HG03064 (cell line): ENCODE data around the gene ATP2B2.
"Not testable (repeated sequence)": the region's sequence is repeated elsewhere in the genome, so short reads cannot be mapped to it uniquely, and the experiment has no call there.

Source experiments
- ATAC-seq: cut with Tn5 transposase; IDR thresholded peaks from one replicate; pipeline ENCODE4 v1.9.1; 2021; ENCODE audit warnings: low read depth; ENCODE audit not compliant: unreplicated experiment

Gene ATP2B2

DNA sequence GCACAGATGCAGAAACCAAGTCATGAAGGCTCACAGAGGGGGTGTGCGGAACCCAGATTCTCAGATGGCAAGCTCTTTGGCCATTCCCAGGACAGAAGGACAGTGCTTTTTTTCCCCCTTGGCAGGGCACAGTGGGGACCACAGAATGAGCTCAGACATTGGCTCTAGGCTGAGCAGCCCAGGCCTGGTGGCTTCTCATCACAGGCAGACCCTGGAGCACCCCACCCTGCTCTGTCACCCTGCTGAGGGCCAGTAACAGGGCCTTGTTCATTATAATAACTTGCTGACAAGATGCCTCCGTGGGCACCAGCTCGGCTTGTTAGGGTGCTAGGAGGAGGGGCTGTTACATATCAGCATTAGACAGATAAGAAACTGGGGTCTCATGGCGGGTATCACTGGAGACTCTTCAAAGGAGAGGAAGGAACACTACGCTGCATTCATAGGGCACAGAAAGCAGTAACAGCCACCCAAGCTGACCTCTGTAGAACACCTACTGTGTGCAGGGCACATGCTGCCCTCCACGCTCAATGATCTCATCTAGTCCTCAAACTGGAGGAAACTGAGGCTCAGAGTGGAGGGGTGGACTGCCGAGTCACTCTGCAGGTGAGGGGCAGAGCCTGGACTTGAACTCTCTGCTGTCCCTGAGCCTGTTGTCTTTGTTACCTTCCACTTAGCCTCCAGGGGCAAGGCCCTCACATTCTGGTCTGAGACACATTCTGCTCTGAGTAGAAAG lies 114.6 kb downstream of the ATP2B2 start:
- ATAC-seq = no peak

DNA sequence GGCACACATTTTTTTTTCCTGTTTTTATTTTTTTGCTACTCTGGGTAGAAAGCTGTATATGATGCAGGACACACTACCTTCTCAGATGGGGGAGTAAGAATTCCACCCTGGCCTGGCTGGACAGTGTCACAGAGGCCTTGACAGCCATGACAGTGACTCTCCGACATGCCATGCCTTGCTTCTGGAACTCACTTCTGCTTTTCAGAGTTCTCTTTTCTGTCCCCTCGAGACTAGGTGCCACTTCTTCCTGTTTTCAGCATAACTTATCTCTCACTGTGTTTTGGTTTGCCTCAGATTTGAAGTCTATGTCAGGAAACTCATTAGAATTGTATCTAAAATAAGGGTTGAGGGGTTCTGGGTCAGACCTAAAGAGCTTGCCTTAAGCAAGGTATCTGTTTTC lies 115.4 kb downstream of the ATP2B2 start:
- ATAC-seq = peak; percentile 84

DNA sequence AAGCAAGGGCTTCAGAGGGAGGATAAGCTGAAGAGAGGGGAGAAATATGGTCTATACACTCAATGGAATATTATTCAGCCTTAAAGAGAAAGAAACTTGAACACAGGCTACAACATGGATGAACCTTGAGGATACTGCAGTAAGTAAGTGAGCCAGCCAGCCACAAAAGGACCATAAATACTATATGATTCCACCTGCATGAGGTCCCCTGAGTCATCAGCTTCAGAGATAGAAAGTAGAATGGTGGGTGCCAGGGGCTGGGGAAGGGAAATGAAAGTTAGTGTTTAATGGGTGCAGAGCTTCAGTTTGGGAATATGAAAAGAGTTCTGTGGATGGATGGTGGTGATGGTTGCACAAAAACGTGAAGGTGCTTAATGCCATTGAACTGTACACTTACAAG lies 116.0 kb downstream of the ATP2B2 start:
- no peak for ATAC-seq

DNA sequence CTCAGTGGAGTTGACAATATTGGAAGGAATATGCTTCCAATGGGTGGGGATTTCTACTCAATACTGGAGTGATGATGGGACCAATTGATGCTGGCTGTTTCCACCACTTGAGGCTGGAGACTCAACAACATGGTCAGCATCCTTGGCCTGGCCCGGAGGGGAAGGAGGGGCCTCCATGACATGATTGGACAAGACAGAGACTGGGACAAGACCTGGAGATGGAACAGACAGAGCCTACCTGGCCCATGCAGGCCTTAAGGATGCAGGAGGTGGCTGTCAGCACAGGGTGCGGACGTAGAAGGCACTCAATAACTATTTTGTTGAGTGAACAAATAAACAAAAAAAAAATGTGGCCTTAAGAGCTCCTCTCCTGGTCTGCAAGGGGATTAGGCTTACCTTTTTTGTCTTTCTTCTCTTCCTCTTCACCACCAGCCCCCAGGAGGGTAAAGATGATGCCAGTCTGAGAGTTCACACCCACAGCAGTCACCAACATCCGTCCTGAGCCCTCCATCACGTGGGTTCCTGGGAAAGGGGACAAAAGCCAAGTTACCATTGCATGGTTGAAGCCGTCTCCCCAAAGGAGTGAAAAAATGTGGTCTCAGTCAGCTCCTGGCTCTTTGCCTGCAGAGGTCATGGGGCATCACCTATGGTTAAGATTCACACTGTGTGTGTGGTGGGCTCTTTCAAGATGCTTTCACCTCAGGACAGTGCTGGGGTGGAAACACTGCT lies 117.3 kb downstream of the ATP2B2 start:
- ATAC-seq = no peak

DNA sequence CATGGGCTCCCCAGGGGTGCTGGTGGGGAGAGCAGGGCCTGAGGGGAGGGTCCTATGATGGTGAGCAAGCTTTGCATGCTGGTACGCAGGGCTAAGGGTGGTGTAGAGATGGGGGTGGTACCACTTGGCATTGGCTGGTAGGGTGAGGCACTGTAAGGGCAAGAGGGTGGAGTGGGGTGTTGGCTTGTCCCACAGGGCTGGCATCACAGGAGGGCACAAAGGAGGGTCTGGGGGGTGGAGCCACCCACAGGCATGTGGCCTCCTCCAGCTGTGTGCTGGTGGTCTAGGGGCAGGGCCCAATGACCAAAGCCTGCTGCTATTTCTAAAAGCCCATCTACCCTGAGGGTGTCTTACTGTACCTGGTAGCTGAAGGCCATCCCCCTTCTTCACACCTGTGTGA lies 119.3 kb downstream of the ATP2B2 start:
- ATAC-seq = no peak

DNA sequence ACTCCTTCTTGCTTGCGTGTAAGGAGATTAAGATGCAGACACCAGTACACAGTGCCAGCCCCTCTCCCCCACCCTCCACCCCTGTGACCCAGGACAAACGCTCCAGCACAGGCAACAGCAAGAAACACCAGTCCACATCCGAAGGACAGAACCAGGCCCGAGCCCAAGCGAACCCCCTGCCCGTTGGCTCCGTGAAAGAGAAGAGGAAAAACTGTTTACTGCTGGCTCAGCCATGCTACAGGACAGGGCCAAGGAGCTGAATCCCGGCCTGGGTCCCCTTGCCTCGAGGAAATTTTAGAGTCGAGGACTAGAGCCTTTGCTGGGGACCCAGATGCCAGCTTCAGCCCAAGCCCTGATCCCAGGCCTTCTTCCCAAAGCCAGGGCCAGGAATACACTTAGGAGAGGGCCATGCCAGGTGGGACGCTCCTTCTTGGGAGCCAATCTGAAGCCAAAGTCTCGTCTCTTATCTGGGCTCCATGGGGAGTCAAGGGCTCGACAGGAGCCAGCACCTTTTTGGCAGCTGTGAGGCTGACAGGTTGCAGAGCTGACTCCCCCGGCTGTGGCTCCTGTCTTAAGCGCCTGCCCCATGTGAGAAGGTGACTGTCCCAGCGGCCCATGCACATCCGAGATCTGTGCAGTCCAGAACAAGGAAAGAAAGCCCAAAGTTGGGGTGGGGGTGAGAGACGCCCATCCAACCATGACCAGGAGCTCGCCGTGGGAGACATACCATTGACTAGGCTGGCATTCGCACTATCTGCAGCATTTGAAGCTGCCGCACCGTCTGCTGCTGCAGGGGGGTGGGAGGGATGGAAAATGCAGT lies 120.6 kb downstream of the ATP2B2 start:
- no peak for ATAC-seq

DNA sequence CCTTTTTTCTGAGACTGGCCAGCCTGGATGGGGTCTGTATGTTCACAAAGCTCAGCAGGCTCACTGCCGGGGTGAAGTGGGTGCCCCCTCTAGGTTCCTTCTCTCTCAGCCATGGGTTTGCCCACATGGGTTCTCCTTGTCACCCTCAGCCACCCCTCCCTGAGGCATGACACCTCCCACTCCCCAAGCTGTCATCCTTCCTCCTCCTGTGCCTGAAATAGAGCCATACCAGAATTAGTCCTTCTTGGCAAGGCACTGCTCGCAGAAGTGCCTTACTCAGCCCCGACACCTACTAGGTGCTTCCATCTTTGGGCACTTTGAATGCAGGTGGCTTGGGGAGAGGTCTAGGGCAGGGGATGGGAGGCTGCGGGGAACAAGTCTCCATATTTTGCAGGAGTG lies 121.5 kb downstream of the ATP2B2 start:
- no peak for ATAC-seq

DNA sequence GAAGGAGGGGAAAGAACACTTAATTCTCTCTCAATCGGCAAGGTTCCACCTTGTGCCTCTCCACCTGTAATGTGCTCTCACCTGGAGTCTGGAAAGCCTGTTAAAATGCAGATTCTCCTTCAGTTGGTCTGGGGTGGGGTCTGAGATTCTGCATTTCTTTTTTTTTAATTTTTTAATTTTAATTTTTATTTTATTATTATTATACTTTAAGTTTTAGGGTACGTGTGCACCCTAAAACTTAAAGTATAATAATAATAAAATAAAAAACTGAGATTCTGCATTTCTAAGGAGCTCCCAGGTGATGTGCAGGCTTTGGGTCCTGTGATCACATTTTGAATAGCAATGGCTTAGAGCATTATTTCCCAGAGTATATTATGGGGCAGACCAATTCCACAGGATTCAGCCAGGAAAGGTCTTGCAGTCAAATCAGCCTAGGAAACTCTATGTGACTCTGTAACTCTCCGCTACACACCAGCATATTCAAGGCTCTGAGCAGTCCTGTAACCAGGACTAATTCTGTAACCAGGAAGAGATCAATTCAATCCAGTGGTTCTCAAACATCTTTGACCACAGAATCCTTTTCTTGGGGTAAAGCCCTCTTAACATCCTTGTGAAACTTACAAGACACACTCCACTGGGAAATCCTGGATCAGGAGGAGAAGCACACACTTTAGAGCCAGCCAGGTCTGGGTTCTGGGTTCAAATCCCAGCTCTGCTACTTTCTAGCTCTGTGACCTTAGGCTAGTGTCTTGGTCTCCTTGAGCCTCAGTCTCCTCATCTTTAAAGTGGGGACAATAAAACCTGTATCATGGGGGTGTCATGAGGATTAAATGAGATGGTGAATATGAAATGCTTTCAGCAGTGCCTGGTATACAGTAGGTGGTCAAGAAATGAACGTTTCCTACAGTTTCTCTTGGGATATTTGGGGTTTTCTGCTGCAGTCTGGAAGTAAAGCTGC lies 122.2 kb downstream of the ATP2B2 start:
- ATAC-seq = no peak

DNA sequence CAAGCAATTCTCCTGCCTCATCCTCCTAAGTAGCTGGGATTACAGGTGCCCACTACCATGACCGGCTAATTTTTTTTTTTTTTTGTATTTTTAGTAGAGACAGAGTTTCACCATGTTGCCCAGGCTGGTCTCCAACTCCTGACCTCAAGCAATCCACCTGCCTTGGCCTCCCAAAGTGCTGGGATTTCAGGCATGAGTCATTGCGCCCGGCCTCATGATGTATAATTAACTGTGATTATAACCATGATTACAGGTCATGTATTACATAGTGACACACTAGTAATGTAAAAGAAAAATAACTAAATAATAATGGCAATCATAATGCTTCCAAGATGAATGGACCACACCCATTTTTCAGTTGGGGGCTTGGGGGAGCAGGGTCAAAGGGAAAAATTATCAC lies 122.9 kb downstream of the ATP2B2 start:
- not testable (repeated sequence) for ATAC-seq

DNA sequence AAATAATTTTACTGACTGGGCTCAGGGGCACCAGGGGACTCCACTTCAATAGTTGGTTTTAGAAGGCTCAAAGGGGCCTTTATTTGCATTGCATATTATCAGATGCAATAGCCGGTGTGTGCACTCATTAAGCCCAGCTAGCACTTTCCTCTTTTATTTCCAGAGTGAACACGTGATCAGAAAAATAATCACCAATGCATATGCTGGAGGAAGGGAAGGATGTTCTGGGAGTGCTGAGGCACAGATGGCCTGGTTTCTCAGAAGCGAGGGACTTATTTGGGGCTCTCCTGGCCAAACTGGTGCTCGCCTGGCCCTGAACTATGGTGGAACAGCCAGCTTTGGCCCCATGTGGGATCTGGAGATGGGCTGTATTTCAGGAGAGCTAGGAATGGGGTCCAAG lies 124.0 kb downstream of the ATP2B2 start:
- ATAC-seq = no peak

DNA sequence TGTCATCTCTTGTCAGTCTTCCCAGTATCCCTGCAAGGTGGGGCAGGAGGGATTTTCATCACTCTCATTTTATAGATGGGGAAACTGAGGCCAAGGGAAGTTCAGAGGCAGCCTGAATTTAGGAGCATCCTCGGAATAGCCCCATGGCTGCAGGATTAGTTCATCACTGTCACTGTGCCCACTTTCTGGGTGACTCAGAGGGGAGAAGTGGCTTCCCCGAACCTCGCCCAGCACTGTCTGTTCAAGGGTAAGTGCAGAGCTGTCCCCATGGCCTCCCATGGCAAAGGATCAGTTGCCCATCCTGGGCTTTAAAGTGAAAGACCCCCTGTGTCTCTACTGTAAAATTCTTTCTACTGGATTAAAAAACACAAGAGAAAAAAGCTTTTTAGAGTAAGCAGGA lies 124.5 kb downstream of the ATP2B2 start:
- ATAC-seq = no peak

DNA sequence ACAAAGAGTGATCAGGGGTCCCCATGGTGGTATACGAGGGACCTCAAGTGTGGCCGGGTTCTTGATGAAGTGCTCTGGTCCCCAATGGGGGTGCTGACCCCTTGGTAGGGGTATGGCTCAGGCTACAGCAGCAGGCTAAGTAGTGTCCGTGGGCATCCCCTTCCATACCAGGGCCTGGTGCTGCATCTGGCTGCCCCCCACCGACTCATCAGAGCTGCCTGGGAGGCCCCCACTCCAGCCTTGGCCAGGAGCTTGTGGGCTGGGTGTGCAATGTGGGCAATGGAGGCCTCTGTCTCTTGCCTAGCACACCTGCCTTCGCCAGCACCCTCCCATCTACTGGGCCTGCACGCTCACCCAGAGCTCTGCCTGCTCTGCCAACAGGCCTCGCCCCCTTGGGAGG lies 125.4 kb downstream of the ATP2B2 start:
- no peak for ATAC-seq

DNA sequence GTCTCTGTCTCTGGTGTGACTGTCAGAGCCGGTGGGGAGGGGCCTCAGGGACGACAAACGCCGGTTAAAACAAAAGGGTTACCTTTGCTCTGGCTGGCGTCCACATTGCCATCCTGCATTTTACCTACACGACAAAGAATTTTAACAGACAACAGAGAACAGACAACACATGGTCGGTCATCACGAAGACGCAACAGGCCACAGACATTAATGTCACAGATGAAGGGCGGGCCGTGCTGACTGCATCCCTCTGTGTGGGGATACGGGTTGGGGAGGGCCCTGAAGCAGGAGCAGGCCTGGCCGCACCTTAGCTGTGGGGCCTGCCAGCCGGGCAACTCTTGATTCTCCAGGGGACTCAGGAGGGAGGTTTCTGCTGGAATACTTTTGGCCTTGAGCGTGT lies 126.2 kb downstream of the ATP2B2 start:
- no peak for ATAC-seq

DNA sequence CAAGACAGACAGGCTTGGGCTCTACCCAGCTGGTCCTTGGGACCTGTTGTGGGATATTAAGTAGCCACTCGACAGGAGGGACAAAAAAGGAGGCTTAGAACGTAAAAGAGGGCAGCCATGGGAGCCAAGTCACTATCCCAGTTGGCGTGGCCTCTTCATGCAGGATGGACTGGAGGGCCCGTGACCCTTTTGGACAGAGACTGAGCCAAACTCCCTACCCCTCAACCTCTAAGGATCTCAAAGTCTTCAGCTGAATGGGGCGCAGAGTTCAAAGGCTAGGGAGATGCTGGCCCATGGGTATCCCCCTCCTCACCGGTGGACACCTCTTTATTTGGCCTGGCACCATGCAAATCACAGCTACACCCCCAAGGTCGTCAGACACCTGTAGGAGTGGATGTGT lies 126.6 kb downstream of the ATP2B2 start:
- no peak for ATAC-seq

DNA sequence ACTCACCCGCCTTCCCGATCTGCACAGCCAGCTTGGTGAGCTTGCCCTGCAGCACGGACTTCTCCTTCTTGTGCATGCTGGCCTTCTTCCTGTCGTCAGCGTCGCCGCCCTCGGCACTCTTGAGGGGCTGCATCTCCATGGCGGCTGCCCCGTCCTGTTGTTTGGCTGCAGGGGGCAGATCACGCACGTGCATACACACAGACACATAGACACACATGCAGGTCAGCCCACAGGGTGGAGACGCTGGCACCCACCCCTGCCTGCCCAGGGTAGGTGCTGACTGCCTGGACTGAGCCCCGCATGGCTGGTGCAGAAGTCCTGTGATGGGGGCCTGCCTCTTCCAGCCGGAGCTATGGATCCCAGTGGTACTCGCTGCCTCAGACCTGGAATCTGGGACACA lies 127.1 kb downstream of the ATP2B2 start:
- no peak for ATAC-seq

DNA sequence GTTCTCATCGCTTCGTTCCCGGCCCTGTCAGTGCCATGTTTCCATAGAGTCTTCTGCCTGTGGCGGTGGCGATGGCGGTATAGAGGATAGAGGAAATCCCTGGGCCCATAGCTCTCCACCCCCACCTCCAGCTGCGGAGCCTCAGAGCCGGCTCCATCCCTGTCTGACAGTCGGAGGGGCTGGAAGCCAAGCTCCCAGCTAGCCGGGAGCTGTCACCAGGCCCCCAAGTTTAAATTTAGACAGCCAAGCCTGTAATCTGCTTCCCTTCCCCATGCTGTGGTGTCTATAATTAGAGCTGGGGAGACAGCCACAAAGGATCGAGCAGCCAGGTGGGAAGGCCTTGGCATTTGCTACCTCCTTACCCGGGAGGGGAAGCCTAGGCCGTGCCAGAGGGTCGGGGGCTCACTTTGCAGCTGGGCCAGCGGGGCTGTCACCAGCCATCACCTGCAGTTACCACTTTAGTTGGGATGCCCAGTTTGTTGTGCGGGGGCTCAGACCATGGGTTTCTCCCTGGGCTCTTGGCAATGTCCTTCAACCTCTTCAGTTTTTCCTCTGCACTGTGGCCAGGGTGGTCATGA lies 128.1 kb downstream of the ATP2B2 start:
- no peak for ATAC-seq

DNA sequence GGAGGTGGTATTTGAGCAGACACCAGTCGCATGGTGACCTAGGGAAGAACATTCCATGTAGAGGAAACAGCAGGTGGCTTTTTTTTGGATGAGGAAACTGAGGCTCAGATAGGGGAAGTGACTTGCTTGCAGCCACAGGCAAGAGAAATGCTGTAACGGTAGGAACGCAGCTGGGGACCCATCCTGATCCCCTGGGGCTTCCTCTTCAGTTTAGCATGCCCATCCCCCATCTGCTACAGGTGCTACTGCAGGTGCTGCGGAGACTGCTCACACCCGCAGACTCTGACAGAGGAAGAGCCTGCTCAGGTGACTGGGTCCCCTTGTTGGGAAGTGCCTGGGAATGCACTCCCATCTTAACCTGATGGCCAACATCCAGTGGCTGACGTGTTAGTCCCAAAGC lies 129.0 kb downstream of the ATP2B2 start:
- ATAC-seq = no peak

DNA sequence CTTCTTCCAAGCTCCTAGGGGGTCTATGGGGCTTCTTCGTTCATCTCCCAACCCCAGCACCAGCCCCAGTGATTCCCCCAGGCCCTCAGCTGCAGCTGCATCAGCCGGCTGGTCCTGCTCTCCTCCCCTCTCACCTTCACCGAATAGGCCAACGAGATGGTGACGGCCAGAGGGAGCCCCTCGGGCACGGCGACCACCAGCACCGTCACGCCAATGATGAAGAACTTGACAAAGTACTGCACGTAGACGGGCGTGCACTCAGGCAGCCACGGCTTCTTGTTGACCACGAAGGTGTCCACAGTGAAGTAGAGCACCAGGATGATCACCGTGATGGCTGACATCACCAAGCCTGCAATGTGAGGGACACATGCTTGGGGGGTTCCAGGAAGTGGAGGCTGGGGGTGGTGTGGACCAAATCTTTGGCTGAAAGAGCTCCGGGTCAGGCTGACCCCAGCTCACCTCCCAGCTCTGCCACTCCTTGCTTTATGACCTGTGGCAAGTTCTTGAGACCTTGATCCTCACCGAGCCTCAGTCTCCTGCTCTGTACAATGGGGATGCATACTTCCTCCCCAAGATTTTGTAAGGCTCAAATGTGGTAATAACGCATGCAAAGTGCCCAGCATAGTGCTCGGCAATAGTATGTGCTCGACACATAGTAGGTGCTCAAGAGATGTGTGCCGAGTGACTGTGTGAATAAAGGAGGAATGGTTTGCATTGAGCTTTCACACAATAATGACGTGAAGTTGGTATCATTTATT lies 129.9 kb downstream of the ATP2B2 start:
- no peak for ATAC-seq

DNA sequence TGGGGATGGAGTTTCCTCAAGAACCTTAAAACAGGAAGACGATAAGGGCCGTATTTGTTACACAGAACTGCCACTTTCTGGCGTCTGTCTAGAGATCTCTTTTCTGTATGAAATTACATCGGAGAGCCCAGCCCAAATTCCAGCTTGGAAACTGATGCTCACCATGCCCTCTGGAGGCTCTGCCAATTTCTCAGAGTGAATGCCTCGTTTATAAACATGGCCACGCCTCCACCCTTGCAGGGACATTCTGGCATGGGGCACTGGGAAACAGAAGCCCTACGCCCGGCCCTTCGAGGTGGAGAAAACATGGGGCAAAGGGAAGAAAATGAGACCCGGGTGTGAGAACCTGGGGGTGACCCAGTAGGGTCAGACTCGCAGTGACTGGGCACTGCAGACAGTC lies 131.1 kb downstream of the ATP2B2 start:
- ATAC-seq = no peak
